Heart left ventricle (tissue), 16 donors: Measurements from ENCODE around the gene SIGLEC5. TPM values are rescaled to one million over a fixed set of nuclear protein-coding genes. Genes with fewer than 3 reads are reported as not detected.
"Not testable (repeated sequence)": the region's sequence is repeated elsewhere in the genome, so short reads cannot be mapped to it uniquely, and the experiment has no call there.

Source experiments
- ATAC-seq, 4 donors: fragments of 200-7000 bp; cut with Tn5 transposase; one replicate each; pipeline ENCODE4 v1.9.1; 2020 to 2022; ENCODE audit warnings: moderate library complexity in 4 of 4, mild to moderate bottlenecking in 3 of 4, moderate number of reproducible peaks in 1 of 4
- DNase-seq, 5 donors: peaks; one replicate each; pipeline ENCODE4 v3.0.0-alpha.2; 2020
- H3K27ac ChIP-seq, 12 donors: fragments of 200-600 bp; sonication (generic) in 4 of 12; one replicate each; pipeline versions ENCODE4 v1.5.0 to v1.8.0; 2016 to 2022; ENCODE audit warnings: mild to moderate bottlenecking in 2 of 12
- H3K27me3 ChIP-seq, 9 donors: fragments of 200-600 bp; sonication (generic) in 2 of 9; one replicate each; pipeline versions ENCODE4 v1.5.1 to v1.8.0; 2016 to 2022; ENCODE audit warnings: mild to moderate bottlenecking in 3 of 9
- H3K36me3 ChIP-seq, 9 donors: fragments of 200-600 bp; sonication (generic) in 2 of 9; one replicate each; pipeline versions ENCODE4 v1.5.0 to v1.8.0; 2018 to 2022; ENCODE audit warnings: mild to moderate bottlenecking in 2 of 9
- H3K4me1 ChIP-seq, 12 donors: fragments of 200-600 bp; sonication (generic) in 4 of 12; one replicate each; pipeline versions ENCODE4 v1.5.0 to v1.8.0; 2016 to 2022; ENCODE audit warnings: mild to moderate bottlenecking in 3 of 12
- H3K4me3 ChIP-seq, 12 donors: fragments of 200-600 bp; sonication (generic) in 4 of 12; one replicate each; pipeline versions ENCODE4 v1.5.0 to v1.8.0; 2017 to 2022; ENCODE audit warnings: mild to moderate bottlenecking in 9 of 12, moderate library complexity in 4 of 12
- H3K9me3 ChIP-seq, 12 donors: fragments of 200-600 bp; sonication (generic) in 4 of 12; one replicate each; pipeline versions ENCODE4 v1.5.0 to v1.8.0; 2016 to 2022; ENCODE audit warnings: mild to moderate bottlenecking in 1 of 12
- POLR2A ChIP-seq, 2 donors: fragments of 450-650 bp; IDR thresholded peaks; one replicate each; pipeline ENCODE4 v1.6.1; 2017; ENCODE audit warnings: antibody characterized with exemption in 2 of 2, mild to moderate bottlenecking in 2 of 2, moderate library complexity in 2 of 2
- WGBS, 4 donors: extraction: QIAGEN DNeasy Blood & Tissue Kit in 2 of 4; methylation state at CpG; one replicate each; pipeline versions ENCODE4 v1.1.5 to v1.1.7; 2013 to 2018; 5-methylcytosine and 5-hydroxymethylcytosine counted together
- intact Hi-C, 10 donors: fragments of 100-400 bp; cut with DNase I; formaldehyde crosslinking; loops; one replicate each; pipeline versions ENCODE4 v1.11.1 to v1.14.2; 2022
- polyA plus RNA-seq, 2 donors: library from polyadenylated mRNA; stranded (reverse); fragments of 200-250 nt; gene quantifications; one replicate each; pipeline ENCODE4 v1.2.3, GENCODE V29; 2013
- total RNA-seq, 9 donors: library from RNA; depleted of rRNA in 2 of 9; stranded (reverse); fragments of >200 nt in 2 of 9; fragmentation: NEBNext Ultra II Directional in 3 of 9; extraction: Animal tissue kit (Norgen Biotek cat#: 25700) in 3 of 9; gene quantifications; one replicate each; pipeline versions ENCODE4 v1.1.0 to v1.2.4, GENCODE V29; 2016 to 2023
- TF ChIP-seq, protein P1 (sequence below), 12 donors: fragments of 200-600 bp; sonication (generic) in 4 of 12; IDR thresholded peaks; one replicate each; pipeline versions ENCODE4 v1.5.0 to v1.8.0; 2018 to 2022; ENCODE audit warnings: antibody characterized with exemption in 12 of 12, mild to moderate bottlenecking in 5 of 12
- donor health status: ischemic (EF 13 %, LVEDD 7.1; RV severe dilation, severe dysfunction).
- donor health status: healthy with polysubstance abuse.
- donor health status: DM: no; HTN: yes; CAD: no.
- donor health status: DM: no; HTN: no; CAD: no.
- donor health status: ischemic (EF 25% LVEDD 6.9; RV normal size, moderate dysfunction).
- donor health status: ischemic (EF 25% LVEDD 5.7; RV mildly dilated, moderate dysfunction).
- donor health status: healthy.
- donor health status: DM: yes; HTN: yes; CAD: no.
- donor health status: ischemic (EF 35%, LVEDD 5.7; RV mildly dilated, moderate dysfunction).
- donor health status: nonischemic (EF 11% LVEDD 7.7; RV severe dilation, severe dysfunction).
- donor health status: DM: yes; HTN: yes; CAD: no.
- donor health status: PGD.
- donor health status: ischemic (EF 29% LVEDD 5.4; RV normal size, mild dysfunction).
- donor health status: nonischemic (EF 23%, LVEDD 6.1; RV moderate dilation, normal function).

SIGLEC5 gene
- total and polyA plus RNA-seq, 11 donors: 0.15 to 1.3 (median 0.22) TPM; not detected in 5

DNA sequence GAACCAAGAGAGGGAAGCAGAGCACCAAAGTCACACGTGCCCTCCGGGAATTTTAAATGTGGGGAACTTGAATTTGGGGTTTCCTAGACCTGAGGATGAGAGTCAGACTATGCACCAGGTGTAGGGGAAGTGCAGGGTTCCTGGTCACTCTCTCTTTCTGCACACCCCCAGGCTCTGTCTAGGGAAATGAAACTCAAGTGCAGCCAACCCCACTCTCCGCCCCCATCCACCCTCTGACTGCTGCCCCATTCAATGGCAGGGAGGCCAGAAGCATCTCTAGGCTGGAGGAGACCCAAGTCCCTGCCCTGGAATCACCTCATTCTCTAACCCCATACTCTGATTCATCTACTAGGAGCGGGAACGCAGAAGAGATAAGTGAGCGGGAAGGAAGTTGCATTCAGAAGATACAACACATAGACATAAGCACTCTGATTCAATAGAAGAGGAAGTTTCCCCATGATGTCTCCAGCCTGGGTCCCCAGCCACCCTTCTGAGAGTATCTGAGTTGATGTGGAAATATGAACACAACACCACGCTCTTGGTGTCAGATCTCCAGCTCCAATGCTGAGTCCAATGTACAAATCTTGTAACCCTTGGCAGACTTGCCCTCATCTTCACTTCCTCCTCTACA is 21.1 kb upstream of the SIGLEC5 start:
- intact Hi-C loops: loop anchor here in 2 of 10 donors (10.0 kb wide), 2 partner anchors 47 to 317 kb away; no protein-coding TSS in a partner anchor
- peak in 2 of 5 donors; percentile 31 to 32 for DNase-seq

DNA sequence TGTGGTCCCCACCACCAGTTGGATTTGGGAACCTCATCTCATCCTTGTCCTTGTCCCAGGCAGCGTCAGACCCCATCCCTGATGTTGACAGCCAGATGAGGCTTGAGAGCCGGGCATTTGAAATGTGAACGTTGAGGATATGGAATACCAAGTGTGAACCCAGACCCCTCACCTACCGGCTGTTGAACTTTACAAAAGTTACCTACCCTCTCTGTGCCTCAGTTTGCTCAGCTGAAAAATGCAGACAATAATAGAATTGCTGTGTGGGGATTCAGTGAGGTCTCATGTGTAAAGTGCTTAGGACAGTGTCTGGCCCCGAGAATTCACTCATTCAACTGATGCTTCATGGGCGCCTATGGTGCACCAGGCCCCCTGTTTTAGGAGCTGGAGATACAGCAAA is 17.1 kb upstream of the SIGLEC5 start:
- no peak overlapping the region for H3K27ac ChIP-seq
- 90 to 91% (median 90%) methylated on average over 6 of the region's 6 CpGs for WGBS, 4 donors

More for the DNA sequence above, 21.1 kb upstream of the SIGLEC5 start:
- Histone ChIP-seq H3K27me3 (peaks cover 0 to 29% (median 0%) of the 10 kb centered on the region in 9 donors), H3K4me3 (no peak overlapping the region), H3K4me1 (peaks cover 0 to 23% (median 0%) of the 10 kb centered on the region in 12 donors), H3K36me3 (no peaks in the 10 kb centered on the region), H3K9me3 (no peaks in the 10 kb centered on the region), H3K27ac (peak overlapping the region in 1 of 12 donors; percentile 12)
- TF ChIP-seq, protein P1, sequence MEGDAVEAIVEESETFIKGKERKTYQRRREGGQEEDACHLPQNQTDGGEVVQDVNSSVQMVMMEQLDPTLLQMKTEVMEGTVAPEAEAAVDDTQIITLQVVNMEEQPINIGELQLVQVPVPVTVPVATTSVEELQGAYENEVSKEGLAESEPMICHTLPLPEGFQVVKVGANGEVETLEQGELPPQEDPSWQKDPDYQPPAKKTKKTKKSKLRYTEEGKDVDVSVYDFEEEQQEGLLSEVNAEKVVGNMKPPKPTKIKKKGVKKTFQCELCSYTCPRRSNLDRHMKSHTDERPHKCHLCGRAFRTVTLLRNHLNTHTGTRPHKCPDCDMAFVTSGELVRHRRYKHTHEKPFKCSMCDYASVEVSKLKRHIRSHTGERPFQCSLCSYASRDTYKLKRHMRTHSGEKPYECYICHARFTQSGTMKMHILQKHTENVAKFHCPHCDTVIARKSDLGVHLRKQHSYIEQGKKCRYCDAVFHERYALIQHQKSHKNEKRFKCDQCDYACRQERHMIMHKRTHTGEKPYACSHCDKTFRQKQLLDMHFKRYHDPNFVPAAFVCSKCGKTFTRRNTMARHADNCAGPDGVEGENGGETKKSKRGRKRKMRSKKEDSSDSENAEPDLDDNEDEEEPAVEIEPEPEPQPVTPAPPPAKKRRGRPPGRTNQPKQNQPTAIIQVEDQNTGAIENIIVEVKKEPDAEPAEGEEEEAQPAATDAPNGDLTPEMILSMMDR (IDR thresholded peaks at IDR 0.05): no peak
- TF ChIP-seq POLR2A (IDR thresholded peaks at IDR 0.05): no peak
- WGBS, 4 donors: 68 to 73% (median 69%) methylated on average over 7 of the region's 7 CpGs
- peak in 3 of 4 donors; percentile 28 to 78 (median 28) for ATAC-seq

DNA sequence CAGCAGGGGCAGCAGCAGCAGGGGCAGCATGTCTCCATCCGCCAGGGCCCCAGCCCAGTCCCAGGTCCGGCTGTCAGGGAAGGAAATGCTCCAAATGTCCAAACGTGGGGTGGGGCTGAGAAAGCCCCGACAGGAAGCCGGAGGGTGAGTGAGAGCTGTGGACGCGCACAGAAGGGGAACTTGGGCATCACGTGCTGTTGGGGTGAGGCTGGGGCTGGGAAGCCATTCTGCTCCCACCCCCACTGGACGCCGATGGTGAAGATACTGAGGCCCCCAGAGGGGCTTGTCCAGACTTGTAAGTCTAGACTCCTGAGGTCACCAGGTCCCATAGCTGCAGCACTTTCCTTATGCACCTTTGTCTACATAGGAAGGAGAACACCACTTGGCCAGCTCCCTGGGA is 16.5 kb upstream of the SIGLEC5 start, which contains the start of gene SIGLEC14:
Gene SIGLEC14, minus strand, starts transcription at position 96 of the 400 bp plus-strand sequence. Its CDS starts 66 bp downstream, at position 30.
- H3K9me3 ChIP-seq, H3K36me3 ChIP-seq, DNase-seq, H3K27ac ChIP-seq, intact Hi-C loops: not testable (repeated sequence)
- Histone ChIP-seq H3K27me3 (peaks cover 0 to 25% (median 0%) of the 10 kb centered on the region in 9 donors), H3K4me3 (peak within 1 kb of the TSS in 1 of 12 donors; percentile 35), H3K4me1 (peaks cover 0 to 17% (median 0%) of the 10 kb centered on the region in 12 donors)
- WGBS, 4 donors: 20 to 47% (median 42%) methylated on average over 1 to 7 of the region's 10 CpGs
- ATAC-seq: peak in 3 of 4 donors; percentile 69 to 80 (median 73)

More for the DNA sequence above, 17.1 kb upstream of the SIGLEC5 start:
- Histone ChIP-seq H3K9me3 (no peaks in the 10 kb centered on the region), H3K4me3 (no peak overlapping the region), H3K4me1 (peaks cover 0 to 18% (median 0%) of the 10 kb centered on the region in 12 donors), H3K36me3 (peaks cover 0 to 8% (median 0%) of the 10 kb centered on the region in 9 donors), H3K27me3 (peaks cover 0 to 29% (median 0%) of the 10 kb centered on the region in 9 donors)
- DNase-seq: no peak
- TF ChIP-seq, protein P1 (IDR thresholded peaks at IDR 0.05): no peak
- TF ChIP-seq POLR2A (IDR thresholded peaks at IDR 0.05): no peak
- ATAC-seq: no peak
- intact Hi-C loops: no loop called here

DNA sequence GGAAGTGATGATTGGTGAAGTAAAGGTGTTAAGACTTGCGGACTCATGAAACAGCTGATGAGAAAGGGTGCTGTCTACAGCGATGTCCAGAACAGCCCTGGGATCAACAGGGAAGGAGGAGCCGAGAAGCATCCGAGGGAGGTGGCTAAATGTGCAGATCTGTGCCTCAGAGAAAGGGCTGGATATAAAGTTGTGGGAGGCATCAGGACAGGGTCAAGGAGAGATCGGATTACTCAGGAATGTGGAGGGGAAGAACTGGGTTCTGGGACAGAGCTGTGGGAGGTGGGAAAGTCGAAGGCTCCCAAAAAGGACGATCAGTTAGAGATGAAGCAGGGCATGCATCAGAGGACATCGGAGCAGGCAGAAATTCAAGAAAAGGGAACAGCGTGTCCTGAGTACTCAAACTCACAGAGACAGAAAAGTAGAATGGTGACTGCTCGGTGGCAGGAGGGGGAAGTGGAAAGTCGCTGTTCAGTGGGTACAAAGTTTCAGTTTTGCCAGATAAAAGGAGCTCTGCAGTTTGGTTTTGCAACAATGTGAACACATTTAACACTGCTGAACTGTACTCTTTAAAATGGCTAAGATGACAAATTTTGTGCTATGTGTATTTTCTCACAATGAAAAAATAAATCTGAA is 14.6 kb upstream of the SIGLEC5 start:
- peaks cover 0 to 21% (median 0%) of the 10 kb centered on the region in 12 donors for H3K4me1 ChIP-seq
- intact Hi-C loops: no loop called here
- H3K36me3 ChIP-seq: peaks cover 0 to 8% (median 0%) of the 10 kb centered on the region in 9 donors
- no peak overlapping the region for H3K27ac ChIP-seq
- H3K4me3 ChIP-seq: peak overlapping the region in 2 of 12 donors; percentile 15 to 52
- TF ChIP-seq, protein P1 (IDR thresholded peaks at IDR 0.05): no peak
- no peak for TF ChIP-seq POLR2A (IDR thresholded peaks at IDR 0.05)
- no peak for DNase-seq
- no peaks in the 10 kb centered on the region for H3K9me3 ChIP-seq
- peaks cover 0 to 10% (median 0%) of the 10 kb centered on the region in 9 donors for H3K27me3 ChIP-seq
- whole genome bisulfite sequencing, 4 donors: 45 to 50% (median 50%) methylated on average over 10 to 11 of the region's 11 CpGs; no CpG with 5 or more reads in 1 of the 4 donors
- peak in 1 of 4 donors; percentile 28 for ATAC-seq
